Activated CD8-positive, alpha-beta T cell treated with anti-CD3 and anti-CD28 coated beads, Interleukin-2, amount 10 ng/mL, durations not matched to agents 7 days and 5 days (primary cell): ENCODE measurements around the gene MICA. TPM values are rescaled to one million over a fixed set of nuclear protein-coding genes. Genes with fewer than 3 reads are reported as not detected.
"Not testable (repeated sequence)": the region's sequence is repeated elsewhere in the genome, so short reads cannot be mapped to it uniquely, and the experiment has no call there.

Source experiments
- ATAC-seq: fragments of 150-1000 bp; cut with Tn5 transposase; one replicate; pipeline ENCODE4 v1.10.0; 2021; ENCODE audit warnings: moderate library complexity
- CTCF ChIA-PET: fragments of 350-600 bp; sonication (Branson Sonifier 250); formaldehyde crosslinking; loops from one replicate; lab custom pipeline; 2021; ENCODE audit warnings: antibody characterized with exemption; lab: Charles Lee
- POLR2A ChIA-PET: fragments of 350-600 bp; sonication (Branson Sonifier 250); formaldehyde crosslinking; loops from one replicate; lab custom pipeline; 2021; ENCODE audit warnings: antibody characterized with exemption; lab: Charles Lee
- DNase-seq: peaks from one replicate; pipeline ENCODE4 v3.0.0-alpha.2; 2020
- H3K27ac Mint-ChIP-seq: one replicate; pipeline ENCODE4 v1.8.0; 2021; ENCODE audit warnings: mild to moderate bottlenecking, mixed read lengths
- H3K27me3 Mint-ChIP-seq: one replicate; pipeline ENCODE4 v1.8.0; 2021; ENCODE audit warnings: low read depth, mixed read lengths
- H3K36me3 Mint-ChIP-seq: one replicate; pipeline ENCODE4 v1.8.0; 2021; ENCODE audit warnings: low read depth, mixed read lengths
- H3K4me1 Mint-ChIP-seq: one replicate; pipeline ENCODE4 v1.8.0; 2021; ENCODE audit warnings: low read depth, mixed read lengths
- H3K4me3 Mint-ChIP-seq: one replicate; pipeline ENCODE4 v1.8.0; 2021; ENCODE audit warnings: mild to moderate bottlenecking, mixed read lengths
- H3K9me3 Mint-ChIP-seq: one replicate; pipeline ENCODE4 v1.8.0; 2022; ENCODE audit warnings: mixed read lengths; ENCODE audit not compliant: insufficient read depth
- total RNA-seq, 2 experiments: library from RNA; stranded (reverse); gene quantifications; one replicate each; pipeline ENCODE4 v1.2.3, GENCODE V29; 2021

MICA gene
- total RNA-seq, 2 experiments from 2014 or later = 8.7 to 9.0 TPM

- Mint-ChIP-seq H3K36me3 (peaks cover 10% of the 10 kb centered on the region), H3K27ac (no peak overlapping the region), H3K9me3 (peaks cover 3% of the 10 kb centered on the region), H3K4me3 (no peak overlapping the region), H3K4me1 (peaks cover 18% of the 10 kb centered on the region), H3K27me3 (peaks cover 49% of the 10 kb centered on the region)
- ChIA-PET POLR2A (interaction anchor here (0.7 to 0.8 kb wide), 2 partner anchors 11 to 166 kb away, joined by 3 read pairs; no protein-coding TSS in a partner anchor), CTCF (interaction anchor here (0.8 to 5.2 kb wide), 3 partner anchors 90 to 234 kb away, joined by 3 to 78 read pairs (median 4); no protein-coding TSS in a partner anchor)
- DNase-seq (no peak), ATAC-seq (no peak)
Observed at GRCh38 chr6:31363811-31364210, 39.6 kb upstream of the MICA start.

DNA sequence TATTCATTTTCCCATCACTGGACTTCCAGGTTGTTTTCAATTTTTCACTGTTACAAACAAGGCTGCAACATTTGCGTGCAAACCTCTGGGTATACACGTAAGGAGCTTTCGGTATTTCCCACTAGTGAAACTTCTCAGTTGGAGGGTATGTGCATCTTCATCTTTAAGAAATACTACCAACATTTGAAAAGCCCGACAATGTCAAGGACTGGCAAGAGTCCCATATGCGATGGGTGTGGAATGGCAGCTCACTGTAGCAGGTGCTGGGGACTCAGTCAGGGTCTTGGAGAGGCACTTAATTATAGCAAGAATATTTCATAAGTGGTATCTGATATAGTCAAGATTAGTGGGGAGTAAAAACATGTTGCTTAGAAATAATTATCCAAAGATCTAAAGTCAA, 37.5 kb upstream of the MICA start:
- no peak overlapping the region for H3K27ac Mint-ChIP-seq
- peaks cover 63% of the 10 kb centered on the region for H3K27me3 Mint-ChIP-seq

GRCh38 chr6:31366693-31367470, 36.5 kb upstream of the MICA start:
- peaks cover 10% of the 10 kb centered on the region for H3K4me1 Mint-ChIP-seq
- peak overlapping the region; percentile 60 for H3K4me3 Mint-ChIP-seq
- CTCF ChIA-PET = interaction anchor here (0.5 to 5.2 kb wide), 69 partner anchors 9 to 460 kb away, joined by 3 to 78 read pairs (median 5); partner anchors contain the start of genes CCHCR1, HLA-B, MICA and PSORS1C2

More for the DNA sequence above, 37.5 kb upstream of the MICA start:
- ATAC-seq (no peak), DNase-seq (no peak)
- POLR2A ChIA-PET = interaction anchor here (1.5 to 3.7 kb wide), 3 partner anchors 8 to 169 kb away, joined by 8 to 28 read pairs (median 11); partner anchors contain the start of gene HLA-B
- CTCF ChIA-PET = interaction anchor here (0.9 to 5.2 kb wide), 48 partner anchors 8 to 459 kb away, joined by 3 to 78 read pairs (median 6); partner anchors contain the start of genes CCHCR1, HLA-B, MICA and PSORS1C2
- Mint-ChIP-seq H3K4me3 (no peak overlapping the region), H3K4me1 (peaks cover 10% of the 10 kb centered on the region), H3K36me3 (peaks cover 6% of the 10 kb centered on the region), H3K9me3 (no peaks in the 10 kb centered on the region)

GRCh38 chr6:31368461-31368860, 34.9 kb upstream of the MICA start:
- no peak overlapping the region for H3K27ac Mint-ChIP-seq
- H3K36me3 Mint-ChIP-seq = peaks cover 6% of the 10 kb centered on the region
- ATAC-seq (no peak), DNase-seq (no peak)
- ChIA-PET CTCF (interaction anchor here (0.9 to 5.2 kb wide), 4 partner anchors 172 to 185 kb away, joined by 3 to 78 read pairs (median 4); no protein-coding TSS in a partner anchor), POLR2A (no interaction called here)
- H3K4me1 Mint-ChIP-seq = peaks cover 14% of the 10 kb centered on the region
- peaks cover 7% of the 10 kb centered on the region for H3K9me3 Mint-ChIP-seq
- H3K27me3 Mint-ChIP-seq = peaks cover 62% of the 10 kb centered on the region
- no peak overlapping the region for H3K4me3 Mint-ChIP-seq

More at GRCh38 chr6:31366693-31367470, 36.5 kb upstream of the MICA start:
- DNase-seq (peak; percentile 88), ATAC-seq (peak; percentile 100)
- Mint-ChIP-seq H3K27ac (no peak overlapping the region), H3K27me3 (peaks cover 58% of the 10 kb centered on the region), H3K9me3 (peaks cover 2% of the 10 kb centered on the region), H3K36me3 (peaks cover 4% of the 10 kb centered on the region)
- POLR2A ChIA-PET = interaction anchor here (1.0 to 3.7 kb wide), 5 partner anchors 9 to 170 kb away, joined by 3 to 28 read pairs (median 8); partner anchors contain the start of gene HLA-B

DNA sequence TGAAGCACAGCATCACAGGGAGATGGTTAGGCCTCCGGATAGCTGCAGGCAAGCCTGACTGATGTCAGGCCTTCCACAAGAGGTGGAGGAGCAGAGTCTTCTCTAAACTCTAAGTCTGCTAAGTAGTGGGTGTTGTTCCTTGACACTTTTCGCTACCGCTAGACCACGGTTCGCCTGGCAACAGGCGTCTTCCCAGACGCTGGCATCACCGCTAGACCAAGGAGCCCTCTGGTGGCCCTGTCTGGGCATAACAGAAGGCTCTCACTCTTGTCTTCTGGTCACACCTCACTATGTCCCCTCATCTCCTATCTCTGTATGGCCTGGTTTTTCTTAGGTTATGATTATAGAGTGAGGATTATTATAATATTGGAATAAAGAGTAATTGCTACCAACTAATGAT, 29.3 kb upstream of the MICA start:
- H3K36me3 Mint-ChIP-seq, ATAC-seq, H3K9me3 Mint-ChIP-seq, H3K27ac Mint-ChIP-seq, H3K4me1 Mint-ChIP-seq, POLR2A ChIA-PET, H3K4me3 Mint-ChIP-seq, DNase-seq: not testable (repeated sequence)
- peaks cover 31% of the 10 kb centered on the region for H3K27me3 Mint-ChIP-seq
- CTCF ChIA-PET = interaction anchor here (0.6 to 1.5 kb wide), 3 partner anchors 11 to 191 kb away, joined by 3 to 4 read pairs (median 4); no protein-coding TSS in a partner anchor

GRCh38 chr6:31375699-31376098, 27.7 kb upstream of the MICA start:
- Mint-ChIP-seq H3K36me3 (peaks cover 4% of the 10 kb centered on the region), H3K27ac (no peak overlapping the region), H3K9me3 (peaks cover 7% of the 10 kb centered on the region), H3K27me3 (peaks cover 26% of the 10 kb centered on the region), H3K4me3 (no peak overlapping the region), H3K4me1 (peaks cover 4% of the 10 kb centered on the region)
- DNase-seq (no peak), ATAC-seq (no peak)
- ChIA-PET CTCF (interaction anchor here (1.5 to 2.8 kb wide), 4 partner anchors 9 to 179 kb away, joined by 3 to 20 read pairs (median 6); no protein-coding TSS in a partner anchor), POLR2A (no interaction called here)

- H3K27me3 Mint-ChIP-seq = peaks cover 30% of the 10 kb centered on the region
- ATAC-seq (no peak), DNase-seq (no peak)
- no peak overlapping the region for H3K27ac Mint-ChIP-seq
- peaks cover 2% of the 10 kb centered on the region for H3K4me1 Mint-ChIP-seq
- POLR2A ChIA-PET = no interaction called here
- H3K36me3 Mint-ChIP-seq = peaks cover 2% of the 10 kb centered on the region
- H3K9me3 Mint-ChIP-seq = peaks cover 3% of the 10 kb centered on the region
- no peak overlapping the region for H3K4me3 Mint-ChIP-seq
- CTCF ChIA-PET = interaction anchor here (1.2 to 2.8 kb wide), 5 partner anchors 10 to 181 kb away, joined by 3 to 20 read pairs (median 4); no protein-coding TSS in a partner anchor
Observed at GRCh38 chr6:31377029-31377428, 26.4 kb upstream of the MICA start.

- POLR2A ChIA-PET = no interaction called here
Observed at GRCh38 chr6:31378062-31378720, 25.2 kb upstream of the MICA start.

GRCh38 chr6:31378721-31379103, 24.7 kb upstream of the MICA start:
- CTCF ChIA-PET = interaction anchor here (1.5 to 2.8 kb wide), 2 partner anchors 12 to 64 kb away, joined by 4 to 9 read pairs; no protein-coding TSS in a partner anchor
- no peak overlapping the region for H3K4me3 Mint-ChIP-seq
- H3K27me3 Mint-ChIP-seq = peaks cover 25% of the 10 kb centered on the region
- H3K36me3 Mint-ChIP-seq = no peaks in the 10 kb centered on the region
- H3K4me1 Mint-ChIP-seq = no peaks in the 10 kb centered on the region
- no peaks in the 10 kb centered on the region for H3K9me3 Mint-ChIP-seq
- no peak for ATAC-seq
- H3K27ac Mint-ChIP-seq = no peak overlapping the region
- POLR2A ChIA-PET = no interaction called here
- DNase-seq = no peak

More at GRCh38 chr6:31378062-31378720, 25.2 kb upstream of the MICA start:
- ATAC-seq (no peak), DNase-seq (no peak)
- peaks cover 29% of the 10 kb centered on the region for H3K27me3 Mint-ChIP-seq
- no peaks in the 10 kb centered on the region for H3K36me3 Mint-ChIP-seq
- no peak overlapping the region for H3K27ac Mint-ChIP-seq
- H3K4me1 Mint-ChIP-seq = no peaks in the 10 kb centered on the region
- CTCF ChIA-PET = interaction anchor here (1.5 to 2.8 kb wide), 2 partner anchors 12 to 64 kb away, joined by 4 to 9 read pairs; no protein-coding TSS in a partner anchor
- H3K4me3 Mint-ChIP-seq = no peak overlapping the region
- H3K9me3 Mint-ChIP-seq = no peaks in the 10 kb centered on the region

DNA sequence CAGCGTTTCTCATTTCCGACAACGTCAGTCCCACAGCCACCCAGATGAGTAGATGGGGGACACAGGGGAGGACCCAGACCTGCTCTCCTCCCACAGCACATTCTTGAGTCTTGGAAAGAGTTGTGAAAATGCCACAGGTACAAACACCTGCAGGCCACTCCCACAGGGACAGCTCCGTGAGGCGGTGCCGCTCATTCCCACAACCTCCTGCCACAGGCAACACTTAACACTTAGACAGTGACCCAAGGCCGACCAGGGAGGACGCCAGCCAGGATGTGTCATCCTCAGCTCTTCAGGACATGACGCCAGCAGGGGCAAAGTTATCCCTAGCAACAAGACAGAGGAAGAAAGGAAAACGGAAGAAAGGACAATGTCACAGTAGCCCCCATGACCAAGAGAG, 23.5 kb upstream of the MICA start:
- H3K27me3 Mint-ChIP-seq = peaks cover 24% of the 10 kb centered on the region
- DNase-seq (no peak), ATAC-seq (no peak)
- no peaks in the 10 kb centered on the region for H3K4me1 Mint-ChIP-seq
- POLR2A ChIA-PET = no interaction called here
- CTCF ChIA-PET = interaction anchor here (1.6 kb wide), 1 partner anchor 63 kb away, joined by 7 read pairs; no protein-coding TSS in a partner anchor
- no peak overlapping the region for H3K27ac Mint-ChIP-seq
- no peak overlapping the region for H3K4me3 Mint-ChIP-seq
- no peaks in the 10 kb centered on the region for H3K9me3 Mint-ChIP-seq
- H3K36me3 Mint-ChIP-seq = no peaks in the 10 kb centered on the region

DNA sequence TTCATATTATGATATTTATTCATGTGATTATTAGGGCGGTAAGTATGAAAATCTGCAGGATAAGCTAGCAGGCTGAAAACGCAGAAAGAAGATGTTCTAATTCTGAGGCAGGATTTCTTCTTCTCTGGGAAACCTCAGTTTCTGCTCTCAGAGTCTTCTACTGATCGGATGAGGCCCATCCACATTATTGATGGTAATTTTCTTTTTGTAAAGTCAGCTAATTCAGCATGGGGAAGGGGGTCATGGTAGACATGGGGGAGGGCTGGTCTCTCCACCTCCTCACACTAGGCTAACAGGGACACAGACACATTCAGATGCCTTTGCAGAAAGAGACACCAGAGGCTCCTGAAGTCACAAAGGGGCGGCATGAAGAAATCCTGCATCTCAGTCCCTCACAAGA, 21.7 kb upstream of the MICA start:
- DNase-seq = no peak
- H3K9me3 Mint-ChIP-seq = no peaks in the 10 kb centered on the region
- H3K27me3 Mint-ChIP-seq = peaks cover 24% of the 10 kb centered on the region
- POLR2A ChIA-PET = interaction anchor here (0.6 to 1.1 kb wide), 2 partner anchors 184 to 189 kb away, joined by 3 read pairs; no protein-coding TSS in a partner anchor
- no peak overlapping the region for H3K4me3 Mint-ChIP-seq
- no peaks in the 10 kb centered on the region for H3K4me1 Mint-ChIP-seq
- CTCF ChIA-PET = interaction anchor here (1.4 to 3.4 kb wide), 3 partner anchors 15 to 253 kb away, joined by 3 to 13 read pairs (median 6); no protein-coding TSS in a partner anchor
- ATAC-seq = no peak
- H3K36me3 Mint-ChIP-seq = no peaks in the 10 kb centered on the region
- no peak overlapping the region for H3K27ac Mint-ChIP-seq
